ENCODE results near the gene CDC42BPA. TPM values are rescaled to one million over a fixed set of nuclear protein-coding genes. Genes with fewer than 3 reads are reported as not detected.

Gene CDC42BPA
- total and polyA plus RNA-seq, 3 donors from 2014 or later: 39.9 to 109 (median 105) TPM

GRCh38 chr1:227037121-227037520, 281.2 kb downstream of the CDC42BPA start:
- Histone ChIP-seq H3K27ac (no peak overlapping the region), H3K36me3 (ENCODE audit: low read depth, missing control alignments) (no peaks in the 10 kb centered on the region), H3K27me3 (no peaks in the 10 kb centered on the region), H3K9me3 (no peaks in the 10 kb centered on the region), H3K4me1 (no peaks in the 10 kb centered on the region), H3K4me3 (no peak overlapping the region)
- WGBS, 2 donors: 88 to 96% methylated on average over 1 of the region's 1 CpG
- no peak for DNase-seq
- no peak for TF ChIP-seq CTCF (IDR thresholded peaks at IDR 0.05)
- no peak for TF ChIP-seq POLR2A (IDR thresholded peaks at IDR 0.05)
- intact Hi-C loops (cut with DNase I; ENCODE audit: low total_unique reads): no loop called here

GRCh38 chr1:227035316-227035715, 283.0 kb downstream of the CDC42BPA start:
- Histone ChIP-seq H3K27ac (no peak overlapping the region), H3K27me3 (no peaks in the 10 kb centered on the region), H3K36me3 (ENCODE audit: low read depth, missing control alignments) (no peaks in the 10 kb centered on the region), H3K4me1 (no peaks in the 10 kb centered on the region), H3K4me3 (no peak overlapping the region), H3K9me3 (no peaks in the 10 kb centered on the region)
- TF ChIP-seq CTCF (IDR thresholded peaks at IDR 0.05) (no peak), POLR2A (IDR thresholded peaks at IDR 0.05) (no peak)
- no peak for DNase-seq
- intact Hi-C loops (cut with DNase I; ENCODE audit: low total_unique reads): no loop called here
- WGBS, 2 donors: 71 to 75% methylated on average over 2 of the region's 2 CpGs

- 97 to 100% methylated on average over 2 of the region's 2 CpGs for WGBS, 2 donors
- no peak for TF ChIP-seq CTCF (IDR thresholded peaks at IDR 0.05)
- TF ChIP-seq POLR2A (IDR thresholded peaks at IDR 0.05): no peak
- Histone ChIP-seq H3K4me1 (no peaks in the 10 kb centered on the region), H3K36me3 (ENCODE audit: low read depth, missing control alignments) (no peaks in the 10 kb centered on the region), H3K27ac (no peak overlapping the region), H3K9me3 (no peaks in the 10 kb centered on the region), H3K4me3 (no peak overlapping the region), H3K27me3 (no peaks in the 10 kb centered on the region)
- no peak for DNase-seq
- intact Hi-C loops (cut with DNase I; ENCODE audit: low total_unique reads): no loop called here
Measured at GRCh38 chr1:227033880-227034279, 284.4 kb downstream of the CDC42BPA start.

- H3K27ac ChIP-seq: no peak overlapping the region
- no peak overlapping the region for H3K4me3 ChIP-seq
- TF ChIP-seq POLR2A (IDR thresholded peaks at IDR 0.05) (no peak), CTCF (IDR thresholded peaks at IDR 0.05) (no peak)
- intact Hi-C loops (cut with DNase I; ENCODE audit: low total_unique reads): no loop called here
- H3K36me3 ChIP-seq (ENCODE audit: low read depth, missing control alignments): no peaks in the 10 kb centered on the region
- no peaks in the 10 kb centered on the region for H3K9me3 ChIP-seq
- 86 to 94% methylated on average over 3 of the region's 3 CpGs for WGBS, 2 donors
- no peak for DNase-seq
- no peaks in the 10 kb centered on the region for H3K4me1 ChIP-seq
- H3K27me3 ChIP-seq: no peaks in the 10 kb centered on the region
Measured at GRCh38 chr1:227032396-227032795, 285.9 kb downstream of the CDC42BPA start.

- DNase-seq: no peak
- WGBS, 2 donors: 65 to 75% methylated on average over 3 of the region's 3 CpGs
- no peaks in the 10 kb centered on the region for H3K36me3 ChIP-seq (ENCODE audit: low read depth, missing control alignments)
- H3K4me1 ChIP-seq: no peaks in the 10 kb centered on the region
- intact Hi-C loops (cut with DNase I; ENCODE audit: low total_unique reads): no loop called here
- H3K9me3 ChIP-seq: no peaks in the 10 kb centered on the region
- TF ChIP-seq CTCF (IDR thresholded peaks at IDR 0.05) (no peak), POLR2A (IDR thresholded peaks at IDR 0.05) (no peak)
- H3K27ac ChIP-seq: peak overlapping the region in 1 of 2 donors; percentile 39
- H3K4me3 ChIP-seq: no peak overlapping the region
- H3K27me3 ChIP-seq: no peaks in the 10 kb centered on the region
Measured at GRCh38 chr1:227016990-227017389, 301.3 kb downstream of the CDC42BPA start.

Data from testis (tissue), 3 donors.